Kasumi-1 (cell line): ENCODE measurements around the gene F2RL3.

Experiments
- DNase-seq, 2 experiments: peaks; one replicate each; lab custom pipeline; 2025; lab: John Stamatoyannopoulos, UW

Gene F2RL3

GRCh38 chr19:16888629-16889365 is at the start of gene F2RL3:
Gene F2RL3 (plus strand): TSS chr19:16888999. CDS start chr19:16889190, 191 bp downstream.
- peak; percentile 40 to 59 for DNase-seq

GRCh38 chr19:16841391-16841926 is 47.3 kb upstream of the F2RL3 start:
- DNase-seq, result no peak

DNA sequence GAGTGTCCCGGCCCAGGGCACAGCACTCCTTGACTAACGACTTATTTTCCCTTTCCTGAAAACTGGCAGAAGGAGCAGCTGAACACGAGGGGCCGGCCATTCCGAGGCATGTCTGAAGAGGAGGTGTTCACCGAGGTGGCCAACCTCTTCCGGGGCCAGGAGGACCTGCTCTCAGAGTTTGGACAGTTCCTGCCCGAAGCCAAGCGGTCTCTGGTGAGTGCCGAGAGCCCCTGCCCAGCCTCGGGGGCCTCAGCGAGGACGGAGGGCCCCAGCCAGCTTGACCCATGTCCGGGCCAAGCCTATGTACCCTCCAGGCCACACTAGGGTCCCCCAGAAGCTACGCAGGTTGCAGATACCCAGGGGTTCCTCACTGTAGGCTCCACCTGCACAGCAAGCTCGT is 41.9 kb upstream of the F2RL3 start:
- no peak for DNase-seq

GRCh38 chr19:16847430-16847829 is 41.4 kb upstream of the F2RL3 start:
- DNase-seq, result no peak

DNA sequence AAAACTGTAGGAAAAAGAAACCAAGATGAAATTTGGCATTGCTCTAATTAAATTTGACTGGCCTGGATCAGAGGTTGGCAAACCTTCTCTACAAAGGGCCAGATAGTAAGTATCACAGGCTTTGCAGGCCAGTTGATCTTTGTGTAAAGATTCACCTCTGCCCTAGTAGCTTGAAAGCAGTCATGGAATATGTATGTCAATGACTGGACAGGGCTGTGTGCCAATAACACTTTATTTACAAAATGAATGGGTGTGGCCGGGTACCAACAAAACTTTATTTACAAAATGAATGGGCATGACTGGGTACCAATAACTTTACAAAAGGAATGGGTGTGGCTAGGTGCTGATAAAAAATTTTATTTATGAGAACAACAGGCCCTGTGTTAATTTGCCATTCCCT is 39.6 kb upstream of the F2RL3 start:
- no peak for DNase-seq

GRCh38 chr19:16850133-16850532 is 38.7 kb upstream of the F2RL3 start:
- no peak for DNase-seq

GRCh38 chr19:16851031-16851712 is 37.6 kb upstream of the F2RL3 start:
- no peak for DNase-seq

- no peak for DNase-seq
Observed at GRCh38 chr19:16853066-16853465, 35.7 kb upstream of the F2RL3 start.

DNA sequence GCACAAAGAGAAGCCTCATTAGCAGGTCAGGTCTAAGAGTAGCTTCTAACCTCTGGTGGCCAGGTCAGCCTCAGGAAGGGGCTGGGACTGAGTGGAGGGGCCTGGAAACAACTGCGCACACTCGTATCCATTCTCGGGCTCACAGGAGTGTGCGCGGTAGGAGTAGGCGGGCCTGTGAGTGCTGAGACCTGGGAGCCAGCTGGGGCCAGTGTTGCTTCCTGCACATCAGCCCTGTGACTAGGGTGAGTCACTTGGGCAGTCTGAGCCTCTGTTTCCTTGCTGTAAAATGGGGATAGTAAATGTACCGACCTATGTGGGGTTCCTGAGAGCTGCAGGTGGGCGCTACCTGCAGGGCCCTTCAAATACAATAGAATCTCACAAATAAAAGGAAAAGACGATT is 32.7 kb upstream of the F2RL3 start:
- no peak for DNase-seq

GRCh38 chr19:16859626-16860025 is 29.2 kb upstream of the F2RL3 start:
- DNase-seq, result no peak

GRCh38 chr19:16860118-16860517 is 28.7 kb upstream of the F2RL3 start:
- DNase-seq, result no peak

GRCh38 chr19:16861011-16861410 is 27.8 kb upstream of the F2RL3 start:
- DNase-seq, result no peak

GRCh38 chr19:16861834-16862233 is 27.0 kb upstream of the F2RL3 start:
- no peak for DNase-seq

DNA sequence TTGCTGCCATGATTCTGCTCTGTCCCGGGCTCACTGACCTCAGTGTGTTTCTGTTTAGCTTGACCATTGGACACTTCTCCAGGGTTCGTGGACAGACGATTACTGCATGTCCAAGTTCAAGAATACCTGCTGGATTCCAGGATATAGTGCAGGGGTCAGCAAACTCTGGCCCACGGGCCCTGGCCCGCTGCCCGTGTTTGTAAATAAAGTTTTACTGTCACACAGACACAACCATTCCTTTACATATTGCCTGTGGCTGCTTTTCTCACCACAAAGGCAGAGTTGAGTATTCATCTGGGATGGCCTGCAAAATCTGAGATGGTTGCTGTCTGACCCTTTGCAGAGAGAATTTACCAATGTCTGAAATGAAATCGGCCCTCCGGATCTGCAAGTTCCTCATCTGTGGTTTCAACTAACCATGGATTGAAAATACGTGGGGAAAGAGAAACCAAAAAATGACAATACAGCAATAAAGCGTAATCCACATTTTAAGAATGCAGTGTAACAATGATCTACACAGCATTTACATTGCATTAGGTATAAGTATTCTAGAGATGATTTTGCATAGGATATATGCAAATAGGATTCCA is 25.9 kb upstream of the F2RL3 start:
- DNase-seq, result peak; percentile 17

DNA sequence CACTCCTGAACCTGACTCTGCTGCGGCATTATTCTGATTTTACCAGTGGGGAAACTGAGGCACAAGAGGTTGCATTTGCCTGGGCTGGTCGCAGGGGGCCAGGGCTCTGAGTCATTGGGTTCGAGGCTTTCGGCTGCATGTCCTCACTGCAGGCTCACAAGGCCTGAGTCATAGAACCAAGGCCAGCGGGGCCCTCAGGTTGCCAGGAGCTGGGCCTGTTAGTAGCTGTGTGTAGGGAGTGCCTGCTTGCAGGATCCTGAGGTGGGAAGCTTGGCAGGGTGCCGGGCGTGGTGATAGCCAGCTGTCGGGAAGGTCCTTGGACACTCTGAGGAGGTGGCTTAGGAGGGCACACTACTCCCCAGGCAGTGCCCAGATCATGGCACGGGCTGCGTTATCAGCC is 21.6 kb upstream of the F2RL3 start:
- no peak for DNase-seq

- no peak for DNase-seq
Observed at GRCh38 chr19:16868423-16869130, 20.2 kb upstream of the F2RL3 start.

GRCh38 chr19:16869331-16869972 is 19.3 kb upstream of the F2RL3 start:
- DNase-seq, result no peak

DNA sequence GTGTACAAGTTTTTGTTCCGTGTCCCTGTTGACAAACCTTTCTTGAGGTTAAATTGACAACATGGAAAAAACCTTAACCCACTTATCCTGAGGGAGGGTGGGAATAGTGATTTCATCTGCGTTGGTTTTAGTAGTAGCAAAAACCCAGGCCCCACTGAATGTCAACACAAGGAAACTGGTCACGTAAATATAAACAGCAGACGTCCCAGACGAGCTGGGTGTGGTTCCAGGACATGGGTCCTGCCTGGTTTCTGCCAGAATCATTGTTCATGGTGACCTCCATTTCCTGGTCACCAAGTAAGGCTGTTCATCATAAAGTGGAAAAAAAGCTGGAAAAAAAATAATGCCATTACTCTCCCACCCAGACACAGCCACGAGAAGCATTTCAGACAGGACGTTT is 16.9 kb upstream of the F2RL3 start:
- no peak for DNase-seq

GRCh38 chr19:16872728-16873127 is 16.1 kb upstream of the F2RL3 start:
- no peak for DNase-seq

- DNase-seq, result no peak
Observed at GRCh38 chr19:16873594-16873993, 15.2 kb upstream of the F2RL3 start.

DNA sequence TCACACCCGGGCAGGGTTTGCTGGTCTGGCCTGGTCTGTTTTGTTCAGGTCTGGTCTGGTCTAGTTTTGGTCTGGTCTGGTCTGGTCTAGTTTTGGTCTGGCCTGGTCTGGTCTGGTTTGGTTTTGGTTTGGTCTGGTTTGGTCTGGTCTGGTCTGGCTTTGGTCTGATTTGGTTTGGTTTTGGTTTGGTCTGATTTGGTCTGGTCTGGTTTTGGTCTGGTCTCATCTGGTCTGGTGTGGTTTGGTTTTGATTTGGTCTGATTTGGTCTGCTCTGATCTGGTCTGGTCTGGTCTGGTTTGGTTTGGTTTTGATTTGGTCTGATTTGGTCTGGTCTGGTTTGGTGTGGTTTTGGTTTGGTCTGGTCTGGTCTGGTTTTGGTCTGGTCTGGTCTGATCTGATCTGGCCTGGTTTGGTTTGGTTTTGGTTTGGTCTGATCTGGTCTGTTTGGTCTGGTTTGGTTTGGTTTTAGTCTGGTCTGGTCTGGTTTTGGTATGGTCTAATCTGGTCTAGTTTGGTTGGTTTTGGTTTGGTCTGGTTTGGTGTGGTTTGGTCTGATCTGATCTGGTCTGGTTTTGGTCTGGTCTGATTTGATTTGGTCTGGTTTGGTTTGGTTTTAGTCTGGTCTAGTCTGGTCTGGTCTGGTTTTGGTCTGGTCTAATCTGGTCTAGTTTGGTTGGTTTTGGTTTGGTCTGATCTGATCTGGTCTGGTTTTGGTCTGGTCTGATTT is 14.4 kb upstream of the F2RL3 start:
- DNase-seq, result no peak
